HUES64 (cell line): ENCODE measurements around the gene PIGU.

ENCODE experiments used
- H3K27ac ChIP-seq: 2 replicates; pipeline ENCODE4 v1.7.0; 2013; ENCODE audit warnings: low read depth, low read length, inconsistent platforms
- H3K27me3 ChIP-seq: 2 replicates; pipeline ENCODE4 v1.6.1; 2013; ENCODE audit warnings: mild to moderate bottlenecking, low read length; ENCODE audit not compliant: insufficient read depth
- H3K36me3 ChIP-seq: 2 replicates; pipeline ENCODE4 v1.6.1; 2013; ENCODE audit warnings: mild to moderate bottlenecking, low read length; ENCODE audit not compliant: insufficient read depth
- H3K4me1 ChIP-seq: 2 replicates; pipeline ENCODE4 v1.6.1; 2013; ENCODE audit warnings: mild to moderate bottlenecking, low read length, moderate library complexity; ENCODE audit not compliant: insufficient read depth
- H3K4me3 ChIP-seq: 2 replicates; pipeline ENCODE4 v1.5.1; 2013; ENCODE audit warnings: mild to moderate bottlenecking, low read length, moderate library complexity
- H3K9ac ChIP-seq: 2 replicates; pipeline ENCODE4 v1.6.1; 2013; ENCODE audit warnings: mild to moderate bottlenecking, low read depth, low read length
- H3K9me3 ChIP-seq: 2 replicates; pipeline ENCODE4 v1.6.1; 2013; ENCODE audit warnings: low read depth, low read length; ENCODE audit not compliant: insufficient read depth
- WGBS: fragments of 150-250, 120-280 bp; methylation state at CpG from one replicate; pipeline ENCODE4 v1.1.7; 2013; ENCODE audit warnings: missing lambda C conversion rate; 5-methylcytosine and 5-hydroxymethylcytosine counted together

Gene PIGU

DNA sequence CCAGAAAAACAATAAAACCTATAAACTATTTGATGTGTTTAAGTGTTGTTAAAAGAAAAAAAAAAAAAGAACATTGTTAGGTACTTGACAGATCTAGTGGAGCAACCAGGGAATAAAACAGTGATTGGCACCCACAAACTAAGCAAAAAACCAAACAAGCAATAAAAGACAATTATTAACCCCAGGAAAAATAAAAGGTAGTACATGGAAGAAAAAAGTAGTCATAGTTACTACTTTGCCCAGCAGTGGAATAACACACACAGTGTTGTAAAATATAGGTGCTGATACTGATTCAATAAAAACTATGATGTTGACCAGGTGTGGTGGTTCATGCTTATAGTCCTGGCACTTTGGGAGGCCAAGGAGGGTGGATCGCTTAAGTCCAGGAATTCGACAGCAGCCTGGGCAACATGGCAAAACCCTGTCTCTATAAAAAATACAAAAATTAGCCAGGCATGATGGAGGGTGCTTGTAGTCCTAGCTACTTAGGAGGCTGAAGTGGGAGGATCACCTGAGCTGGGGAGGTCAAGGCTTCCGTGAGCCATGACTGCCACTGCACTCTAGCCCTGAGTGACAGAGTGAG lies 43.9 kb downstream of the PIGU start:
- H3K9me3 ChIP-seq: no peaks in the 10 kb centered on the region
- no peak overlapping the region for H3K4me3 ChIP-seq
- H3K36me3 ChIP-seq: peaks cover 51% of the 10 kb centered on the region
- no peaks in the 10 kb centered on the region for H3K4me1 ChIP-seq
- no peaks in the 10 kb centered on the region for H3K27me3 ChIP-seq
- H3K9ac ChIP-seq: no peak overlapping the region
- 96% methylated on average over 3 of the region's 3 CpGs for WGBS
- H3K27ac ChIP-seq: no peak overlapping the region

- Histone ChIP-seq H3K9me3 (no peaks in the 10 kb centered on the region), H3K9ac (no peak overlapping the region), H3K27ac (no peak overlapping the region), H3K27me3 (no peaks in the 10 kb centered on the region), H3K4me1 (no peaks in the 10 kb centered on the region), H3K4me3 (no peak overlapping the region), H3K36me3 (peaks cover 34% of the 10 kb centered on the region)
- WGBS: 100% methylated on average over 1 of the region's 1 CpG
Measured at GRCh38 chr20:34629904-34630303, 47.0 kb downstream of the PIGU start.

- Histone ChIP-seq H3K27ac (no peak overlapping the region), H3K27me3 (no peaks in the 10 kb centered on the region), H3K36me3 (peaks cover 30% of the 10 kb centered on the region), H3K9me3 (no peaks in the 10 kb centered on the region), H3K4me1 (no peaks in the 10 kb centered on the region), H3K4me3 (no peak overlapping the region), H3K9ac (no peak overlapping the region)
- 83% methylated on average over 1 of the region's 1 CpG for WGBS
Measured at GRCh38 chr20:34629342-34629741, 47.5 kb downstream of the PIGU start.

DNA sequence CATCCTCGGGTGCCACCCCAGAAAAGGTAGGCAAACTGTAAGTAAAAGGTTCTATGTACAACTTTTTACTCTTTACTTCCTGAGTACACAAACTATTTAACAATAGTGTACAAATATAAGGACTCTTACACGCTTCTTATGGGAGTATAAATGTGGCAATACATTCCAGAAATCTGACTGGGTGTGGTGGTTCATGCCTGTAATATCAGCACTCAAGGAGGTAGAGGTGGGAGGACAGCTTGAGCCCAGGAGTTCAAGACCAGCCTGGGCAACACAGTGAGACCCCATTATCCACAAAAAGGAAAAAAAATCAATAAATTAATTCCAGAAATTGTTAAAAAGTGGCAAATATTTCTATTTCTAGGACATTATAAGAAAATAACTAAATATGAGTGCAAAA lies 48.9 kb downstream of the PIGU start:
- Histone ChIP-seq H3K27me3 (no peaks in the 10 kb centered on the region), H3K9ac (no peak overlapping the region), H3K9me3 (no peaks in the 10 kb centered on the region), H3K27ac (no peak overlapping the region), H3K4me1 (no peaks in the 10 kb centered on the region), H3K4me3 (no peak overlapping the region), H3K36me3 (peaks cover 20% of the 10 kb centered on the region)
- 95% methylated on average over 2 of the region's 2 CpGs for WGBS

DNA sequence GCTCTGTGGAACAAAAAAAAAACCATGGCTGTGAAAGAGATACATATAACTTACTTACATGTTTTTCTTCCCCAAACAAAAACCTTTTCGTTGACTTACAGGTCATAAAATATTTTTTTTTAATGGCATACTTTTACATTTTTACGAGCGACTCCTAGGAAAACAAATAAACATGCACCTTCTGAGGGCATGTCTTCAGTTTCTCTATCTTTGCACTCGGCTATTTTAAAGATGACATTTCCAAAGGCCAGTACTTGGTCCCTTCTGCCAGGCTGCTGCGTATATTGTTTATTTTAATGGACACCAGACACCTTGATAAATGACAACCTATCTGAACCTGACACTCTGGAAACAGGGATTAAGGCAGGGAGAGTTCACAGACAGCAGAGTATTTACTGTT lies 49.4 kb downstream of the PIGU start:
- H3K36me3 ChIP-seq: peaks cover 19% of the 10 kb centered on the region

GRCh38 chr20:34626992-34627391 lies 49.9 kb downstream of the PIGU start:
- H3K9ac ChIP-seq: no peak overlapping the region
- H3K27ac ChIP-seq: no peak overlapping the region
- 100% methylated on average over 2 of the region's 2 CpGs for WGBS
- no peaks in the 10 kb centered on the region for H3K4me1 ChIP-seq
- H3K9me3 ChIP-seq: no peaks in the 10 kb centered on the region
- no peak overlapping the region for H3K4me3 ChIP-seq
- peaks cover 19% of the 10 kb centered on the region for H3K36me3 ChIP-seq
- H3K27me3 ChIP-seq: no peaks in the 10 kb centered on the region

More for the DNA sequence above, 49.4 kb downstream of the PIGU start:
- H3K27ac ChIP-seq: no peak overlapping the region
- H3K9ac ChIP-seq: no peak overlapping the region
- 95% methylated on average over 5 of the region's 5 CpGs for WGBS
- no peaks in the 10 kb centered on the region for H3K9me3 ChIP-seq
- H3K4me1 ChIP-seq: no peaks in the 10 kb centered on the region
- H3K27me3 ChIP-seq: no peaks in the 10 kb centered on the region
- no peak overlapping the region for H3K4me3 ChIP-seq

- H3K4me1 ChIP-seq: no peaks in the 10 kb centered on the region
- no peak overlapping the region for H3K4me3 ChIP-seq
- H3K27me3 ChIP-seq: no peaks in the 10 kb centered on the region
- no peak overlapping the region for H3K27ac ChIP-seq
- H3K36me3 ChIP-seq: 0 out of 2 replicates have a peak, but pooled peaks cover 12% of the 10 kb centered on the region
- WGBS: 90% methylated on average over 3 of the region's 3 CpGs
- no peak overlapping the region for H3K9ac ChIP-seq
- no peaks in the 10 kb centered on the region for H3K9me3 ChIP-seq
Measured at GRCh38 chr20:34624629-34625028, 52.3 kb downstream of the PIGU start.

GRCh38 chr20:34622821-34623451 lies 54.0 kb downstream of the PIGU start:
- peaks cover 8% of the 10 kb centered on the region; the same call in 1 of the 2 replicates for H3K36me3 ChIP-seq
- 0 out of 2 replicates have a peak, but pooled peaks cover under 1% of the 10 kb centered on the region for H3K9me3 ChIP-seq
- no peak overlapping the region for H3K27ac ChIP-seq
- no peaks in the 10 kb centered on the region for H3K4me1 ChIP-seq
- WGBS: 96% methylated on average over 6 of the region's 6 CpGs
- H3K9ac ChIP-seq: no peak overlapping the region
- H3K4me3 ChIP-seq: no peak overlapping the region
- no peaks in the 10 kb centered on the region for H3K27me3 ChIP-seq

DNA sequence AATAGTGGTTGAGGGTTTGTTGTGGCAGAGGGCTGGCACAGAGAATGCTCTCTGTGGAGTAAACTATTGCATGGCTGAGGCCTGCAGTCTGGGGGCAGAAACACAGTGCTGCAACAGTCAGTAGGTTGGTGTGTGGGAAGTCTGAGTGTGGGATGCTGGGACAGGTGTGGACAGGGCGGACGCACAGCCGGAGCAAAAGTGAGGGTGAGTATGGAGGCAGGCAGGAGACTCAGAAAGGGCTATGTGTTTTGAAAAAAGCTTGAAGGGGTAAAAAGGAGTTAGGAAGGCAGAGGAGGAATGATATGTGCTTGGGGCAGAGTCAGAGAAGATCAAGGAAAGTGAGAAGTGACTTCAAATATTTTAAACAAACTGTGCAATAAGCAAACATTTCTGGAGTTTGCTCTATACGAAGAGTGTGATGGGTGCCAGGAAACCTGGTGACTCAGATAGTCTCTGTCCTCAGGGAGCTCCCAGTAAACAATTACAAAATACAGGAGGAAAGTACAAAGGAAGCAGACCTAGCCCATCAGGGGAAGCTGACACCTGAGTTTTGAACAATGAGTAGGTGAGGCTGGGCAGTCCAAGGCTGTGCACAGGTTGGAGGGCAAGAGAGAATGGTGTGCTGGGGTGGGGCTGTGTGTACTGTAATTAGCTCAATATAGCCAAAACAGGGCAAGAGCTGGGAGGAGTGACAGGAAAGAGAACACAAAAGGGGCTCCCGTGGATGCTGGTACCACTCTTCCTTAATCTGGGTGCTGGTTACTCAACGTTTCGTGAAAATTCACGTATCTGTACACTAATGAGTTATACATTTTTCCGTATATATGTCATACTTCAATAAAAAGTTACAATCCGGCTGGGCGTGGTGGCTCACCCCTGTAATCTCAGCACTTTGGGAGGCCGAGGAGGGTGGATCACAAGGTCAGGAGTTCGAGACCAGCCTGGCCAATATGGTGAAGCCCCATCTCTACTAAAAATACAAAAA lies 55.2 kb downstream of the PIGU start:
- H3K27me3 ChIP-seq: no peaks in the 10 kb centered on the region
- peaks cover 16% of the 10 kb centered on the region for H3K36me3 ChIP-seq
- H3K9me3 ChIP-seq: peaks cover 4% of the 10 kb centered on the region; the same call in 1 of the 2 replicates
- no peak overlapping the region for H3K4me3 ChIP-seq
- no peaks in the 10 kb centered on the region for H3K4me1 ChIP-seq
- no peak overlapping the region for H3K27ac ChIP-seq
- H3K9ac ChIP-seq: no peak overlapping the region
- WGBS: 97% methylated on average over 13 of the region's 13 CpGs

DNA sequence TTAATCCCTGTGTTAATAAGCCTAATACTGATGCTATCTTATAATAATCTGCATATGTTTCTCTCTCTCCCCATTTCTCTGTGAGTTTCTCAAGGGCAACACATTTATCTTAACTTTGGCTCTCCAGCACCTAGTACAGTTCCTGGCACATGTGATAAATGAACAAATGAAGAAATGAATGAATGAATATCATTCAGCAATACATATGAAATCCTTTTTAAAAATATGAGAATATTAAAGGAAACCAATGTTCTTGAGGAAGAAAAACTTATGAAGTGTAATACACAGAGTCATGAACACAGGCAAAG lies 55.9 kb downstream of the PIGU start:
- H3K27me3 ChIP-seq: no peaks in the 10 kb centered on the region
- peaks cover 4% of the 10 kb centered on the region; the same call in 1 of the 2 replicates for H3K9me3 ChIP-seq
- H3K36me3 ChIP-seq: peaks cover 17% of the 10 kb centered on the region
- H3K27ac ChIP-seq: no peak overlapping the region
- H3K4me1 ChIP-seq: no peaks in the 10 kb centered on the region
- H3K4me3 ChIP-seq: no peak overlapping the region
- no peak overlapping the region for H3K9ac ChIP-seq

- peaks cover 4% of the 10 kb centered on the region; the same call in 1 of the 2 replicates for H3K9me3 ChIP-seq
- no peak overlapping the region for H3K4me3 ChIP-seq
- H3K36me3 ChIP-seq: peaks cover 36% of the 10 kb centered on the region
- H3K27ac ChIP-seq: no peak overlapping the region
- 85% methylated on average over 2 of the region's 2 CpGs for WGBS
- H3K9ac ChIP-seq: no peak overlapping the region
- no peaks in the 10 kb centered on the region for H3K27me3 ChIP-seq
- H3K4me1 ChIP-seq: no peaks in the 10 kb centered on the region
Measured at GRCh38 chr20:34618676-34619075, 58.2 kb downstream of the PIGU start.
